Neuron (in vitro differentiated cells): ENCODE data around the gene PLCD1.
"Not testable (repeated sequence)": the region's sequence is repeated elsewhere in the genome, so short reads cannot be mapped to it uniquely, and the experiment has no call there.

Experiments
- H2AFZ ChIP-seq: one replicate; pipeline ENCODE4 v1.6.1; 2013; ENCODE audit warnings: low read depth, mild to moderate bottlenecking, inconsistent platforms, low read length, moderate library complexity
- H3K27me3 ChIP-seq: one replicate; pipeline ENCODE4 v1.6.1; 2013; ENCODE audit warnings: low read length; ENCODE audit not compliant: insufficient read depth
- H3K36me3 ChIP-seq: one replicate; pipeline ENCODE4 v1.6.1; 2013; ENCODE audit warnings: low read length; ENCODE audit not compliant: insufficient read depth
- H3K4me1 ChIP-seq: one replicate; pipeline ENCODE4 v1.6.1; 2013; ENCODE audit warnings: low read length; ENCODE audit not compliant: insufficient read depth
- H3K4me3 ChIP-seq: 2 replicates; pipeline ENCODE4 v1.5.1; 2013; ENCODE audit warnings: mild to moderate bottlenecking, low read length, moderate library complexity
- H3K9me3 ChIP-seq: one replicate; pipeline ENCODE4 v1.6.1; 2013; ENCODE audit warnings: low read length

PLCD1 gene

GRCh38 chr3:37974121-37975083 lies 55.0 kb downstream of the PLCD1 start:
- Histone ChIP-seq H2AFZ (no peak overlapping the region), H3K27me3 (no peaks in the 10 kb centered on the region), H3K4me3 (no peak overlapping the region), H3K9me3 (peaks cover 2% of the 10 kb centered on the region), H3K4me1 (peaks cover 7% of the 10 kb centered on the region), H3K36me3 (peaks cover 27% of the 10 kb centered on the region)

GRCh38 chr3:37973246-37974054 lies 56.0 kb downstream of the PLCD1 start:
- Histone ChIP-seq H3K27me3 (no peaks in the 10 kb centered on the region), H3K4me1 (peaks cover 7% of the 10 kb centered on the region), H3K4me3 (no peak overlapping the region), H2AFZ (no peak overlapping the region), H3K36me3 (peaks cover 27% of the 10 kb centered on the region), H3K9me3 (peaks cover 2% of the 10 kb centered on the region)

- not testable (repeated sequence) for H3K4me3 ChIP-seq, H2AFZ ChIP-seq, H3K4me1 ChIP-seq, H3K27me3 ChIP-seq, H3K9me3 ChIP-seq
- peaks cover 31% of the 10 kb centered on the region for H3K36me3 ChIP-seq
Observed at GRCh38 chr3:37972056-37972455, 57.4 kb downstream of the PLCD1 start.

GRCh38 chr3:37971467-37971866 lies 58.0 kb downstream of the PLCD1 start:
- Histone ChIP-seq H3K4me1 (peaks cover 7% of the 10 kb centered on the region), H2AFZ (no peak overlapping the region), H3K4me3 (no peak overlapping the region), H3K9me3 (peaks cover 2% of the 10 kb centered on the region), H3K36me3 (peaks cover 31% of the 10 kb centered on the region), H3K27me3 (no peaks in the 10 kb centered on the region)

GRCh38 chr3:37970802-37971201 lies 58.6 kb downstream of the PLCD1 start:
- H2AFZ ChIP-seq: no peak overlapping the region
- H3K9me3 ChIP-seq: peaks cover 2% of the 10 kb centered on the region
- no peaks in the 10 kb centered on the region for H3K27me3 ChIP-seq
- H3K4me1 ChIP-seq: peaks cover 7% of the 10 kb centered on the region
- no peak overlapping the region for H3K4me3 ChIP-seq
- H3K36me3 ChIP-seq: peaks cover 28% of the 10 kb centered on the region

GRCh38 chr3:37969596-37970100 lies 59.8 kb downstream of the PLCD1 start:
- no peaks in the 10 kb centered on the region for H3K27me3 ChIP-seq

GRCh38 chr3:37968813-37969595 lies 60.4 kb downstream of the PLCD1 start:
- peaks cover 31% of the 10 kb centered on the region for H3K36me3 ChIP-seq
- H3K27me3 ChIP-seq: no peaks in the 10 kb centered on the region
- peaks cover 2% of the 10 kb centered on the region for H3K9me3 ChIP-seq
- peaks cover 7% of the 10 kb centered on the region for H3K4me1 ChIP-seq
- no peak overlapping the region for H2AFZ ChIP-seq
- H3K4me3 ChIP-seq: no peak overlapping the region

More at GRCh38 chr3:37969596-37970100, 59.8 kb downstream of the PLCD1 start:
- no peak overlapping the region for H3K4me3 ChIP-seq
- H3K4me1 ChIP-seq: peaks cover 7% of the 10 kb centered on the region
- H3K9me3 ChIP-seq: peaks cover 2% of the 10 kb centered on the region
- no peak overlapping the region for H2AFZ ChIP-seq
- peaks cover 29% of the 10 kb centered on the region for H3K36me3 ChIP-seq

GRCh38 chr3:37968199-37968598 lies 61.2 kb downstream of the PLCD1 start:
- no peaks in the 10 kb centered on the region for H3K27me3 ChIP-seq
- no peak overlapping the region for H3K4me3 ChIP-seq
- H3K9me3 ChIP-seq: no peaks in the 10 kb centered on the region
- no peak overlapping the region for H2AFZ ChIP-seq
- H3K36me3 ChIP-seq: peaks cover 31% of the 10 kb centered on the region
- H3K4me1 ChIP-seq: peaks cover 7% of the 10 kb centered on the region

- Histone ChIP-seq H3K9me3 (no peaks in the 10 kb centered on the region), H3K36me3 (peaks cover 28% of the 10 kb centered on the region), H3K27me3 (no peaks in the 10 kb centered on the region), H2AFZ (no peak overlapping the region), H3K4me1 (peaks cover 7% of the 10 kb centered on the region), H3K4me3 (no peak overlapping the region)
Observed at GRCh38 chr3:37967260-37967881, 62.1 kb downstream of the PLCD1 start.

GRCh38 chr3:37964716-37965115 lies 64.7 kb downstream of the PLCD1 start:
- H2AFZ ChIP-seq: no peak overlapping the region
- H3K9me3 ChIP-seq: no peaks in the 10 kb centered on the region
- no peaks in the 10 kb centered on the region for H3K4me1 ChIP-seq
- H3K36me3 ChIP-seq: peaks cover 15% of the 10 kb centered on the region
- H3K4me3 ChIP-seq: no peak overlapping the region
- H3K27me3 ChIP-seq: no peaks in the 10 kb centered on the region

GRCh38 chr3:37964146-37964545 lies 65.3 kb downstream of the PLCD1 start:
- no peaks in the 10 kb centered on the region for H3K27me3 ChIP-seq
- no peak overlapping the region for H2AFZ ChIP-seq
- H3K4me1 ChIP-seq: no peaks in the 10 kb centered on the region
- H3K4me3 ChIP-seq: no peak overlapping the region
- no peaks in the 10 kb centered on the region for H3K9me3 ChIP-seq
- peaks cover 14% of the 10 kb centered on the region for H3K36me3 ChIP-seq

GRCh38 chr3:37963635-37964034 lies 65.8 kb downstream of the PLCD1 start:
- H2AFZ ChIP-seq: no peak overlapping the region
- peaks cover 14% of the 10 kb centered on the region for H3K36me3 ChIP-seq
- no peak overlapping the region for H3K4me3 ChIP-seq
- no peaks in the 10 kb centered on the region for H3K4me1 ChIP-seq
- no peaks in the 10 kb centered on the region for H3K9me3 ChIP-seq
- no peaks in the 10 kb centered on the region for H3K27me3 ChIP-seq
